GM19452 (cell line): Measurements from ENCODE around the gene ZBTB3.
"Not testable (repeated sequence)": the region's sequence is repeated elsewhere in the genome, so short reads cannot be mapped to it uniquely, and the experiment has no call there.

Experiments used
- ATAC-seq: cut with Tn5 transposase; IDR thresholded peaks from one replicate; pipeline ENCODE4 v1.9.1; 2021; ENCODE audit not compliant: unreplicated experiment

ZBTB3 gene

GRCh38 chr11:62716816-62717215 lies 37.1 kb downstream of the ZBTB3 start:
- ATAC-seq = no peak

GRCh38 chr11:62716206-62716605 lies 37.8 kb downstream of the ZBTB3 start:
- ATAC-seq = no peak

DNA sequence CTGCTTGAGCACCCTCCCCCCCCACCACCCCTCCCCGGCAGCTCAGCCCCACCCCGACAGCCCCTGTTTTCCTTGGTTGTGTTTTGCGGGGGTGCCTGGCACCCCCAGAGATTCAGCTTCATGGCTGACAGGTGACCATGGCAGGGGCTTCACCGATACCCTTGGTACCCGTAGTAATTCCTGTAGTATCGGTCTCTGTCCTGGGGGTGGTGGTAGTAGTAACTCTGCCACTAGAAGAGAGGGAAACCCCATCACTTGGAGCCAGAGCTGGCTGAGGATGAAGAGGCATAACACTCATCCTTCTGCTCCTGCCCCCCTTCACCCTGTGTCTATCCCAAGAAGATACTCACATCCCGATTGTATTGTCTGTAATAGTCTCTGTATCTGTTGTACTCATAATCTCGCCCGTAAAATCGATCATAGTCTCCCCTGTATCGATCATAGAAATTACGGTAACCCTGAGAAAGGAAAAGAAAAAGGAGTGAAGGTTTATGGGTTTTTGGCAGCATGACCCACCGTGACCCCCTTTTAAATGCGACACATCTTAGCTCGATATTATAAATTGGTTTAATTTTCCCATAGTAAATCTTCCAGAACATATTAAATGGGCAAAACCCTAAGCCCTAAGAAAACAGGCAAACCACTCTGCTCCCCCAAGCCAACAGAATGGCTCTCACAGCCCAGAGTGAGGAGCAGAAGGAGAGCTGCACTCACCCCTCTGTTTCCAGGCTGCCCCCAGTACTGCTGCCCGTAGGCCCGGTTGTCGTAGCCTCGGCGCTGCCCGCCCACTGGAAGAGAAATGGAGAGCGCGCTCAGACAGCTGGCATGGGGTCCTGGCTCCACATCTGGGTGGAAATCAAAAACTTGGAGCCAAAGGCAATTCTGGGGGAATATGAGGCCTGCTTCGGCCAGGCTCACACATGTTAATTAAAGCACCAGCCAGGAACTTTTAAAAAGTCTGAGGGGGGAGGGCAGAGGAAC lies 38.5 kb downstream of the ZBTB3 start:
- ATAC-seq = no peak

GRCh38 chr11:62713343-62713742 lies 40.6 kb downstream of the ZBTB3 start:
- ATAC-seq = no peak

- no peak for ATAC-seq
Observed at GRCh38 chr11:62712861-62713260, 41.1 kb downstream of the ZBTB3 start.

DNA sequence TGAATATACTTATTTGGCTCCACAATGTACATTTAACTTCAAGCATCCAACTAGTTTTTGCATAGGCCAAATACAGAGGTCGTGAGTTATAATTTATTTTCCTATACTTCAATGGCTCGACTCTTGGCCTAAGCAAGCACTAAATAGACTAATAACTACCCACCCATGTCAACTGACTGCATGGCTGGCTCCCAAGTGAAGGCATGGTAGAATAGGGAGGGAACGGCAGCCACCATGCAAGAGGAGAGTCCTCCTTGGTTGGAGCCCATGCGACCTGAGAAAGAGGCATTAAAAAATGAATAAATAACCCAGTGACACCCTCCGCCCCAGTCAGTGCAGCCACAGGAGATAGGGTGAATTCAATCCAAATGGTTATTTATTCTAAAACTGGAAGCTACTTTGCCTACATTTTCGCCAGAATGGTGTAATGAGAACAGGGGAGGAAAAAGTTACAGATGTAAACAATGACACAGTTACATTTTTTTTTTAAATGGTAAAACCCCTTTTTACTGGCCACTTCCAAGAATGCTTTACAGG lies 41.6 kb downstream of the ZBTB3 start:
- no peak for ATAC-seq

DNA sequence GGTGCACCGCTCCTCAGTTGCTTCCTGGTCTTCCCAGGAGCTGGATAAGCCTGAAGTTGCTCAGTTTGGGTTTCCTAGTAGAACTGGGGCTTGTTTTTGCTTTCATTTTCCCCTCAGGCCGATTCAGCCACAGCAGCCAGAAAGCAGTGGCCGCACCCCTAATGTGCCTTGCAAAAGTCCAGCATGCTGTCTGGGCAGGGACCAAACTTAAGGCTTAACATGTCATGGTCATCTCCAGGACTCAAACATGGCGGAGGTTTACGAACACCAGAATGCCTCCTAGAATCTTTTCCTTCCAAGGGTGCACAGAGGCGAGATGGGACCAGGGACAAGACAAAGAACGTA lies 44.0 kb downstream of the ZBTB3 start:
- no peak for ATAC-seq

DNA sequence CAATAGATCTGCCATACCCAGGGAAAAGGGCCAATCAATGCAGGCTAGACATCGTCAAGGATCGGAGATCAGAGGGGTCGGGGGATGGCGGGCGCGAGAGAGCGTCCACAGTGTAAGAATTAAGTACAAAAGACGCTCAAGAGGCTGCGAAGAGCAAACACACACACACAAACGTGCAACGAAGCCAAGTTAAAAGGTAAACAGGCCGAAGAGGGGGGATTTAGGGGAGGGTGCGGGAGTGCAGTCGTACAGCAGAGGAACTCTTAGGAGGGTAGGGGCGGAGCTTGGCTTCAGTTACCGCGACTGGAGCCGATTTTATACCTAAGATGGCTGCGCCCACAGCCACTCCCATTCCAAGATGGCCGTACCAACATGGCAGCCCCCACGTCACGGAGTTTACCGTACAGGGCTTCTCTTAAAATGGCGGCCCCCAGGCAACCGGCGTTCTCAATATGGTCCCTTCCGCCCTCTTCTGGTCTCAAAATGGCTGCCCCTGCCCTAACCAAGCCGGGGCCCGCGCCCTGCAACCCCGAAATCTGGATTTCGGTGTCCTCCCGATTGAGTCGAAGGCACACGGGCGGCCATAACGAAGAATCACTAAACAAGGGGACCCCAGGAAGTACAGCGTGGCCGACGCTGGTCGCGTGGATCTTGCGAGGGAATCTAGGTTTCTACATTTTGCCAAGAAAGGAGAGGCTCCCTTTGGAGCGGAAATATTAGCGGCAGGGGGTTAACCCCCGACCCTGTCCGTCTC lies 44.5 kb downstream of the ZBTB3 start:
- peak; percentile 62 for ATAC-seq

GRCh38 chr11:62708793-62709192 lies 45.2 kb downstream of the ZBTB3 start:
- no peak for ATAC-seq

DNA sequence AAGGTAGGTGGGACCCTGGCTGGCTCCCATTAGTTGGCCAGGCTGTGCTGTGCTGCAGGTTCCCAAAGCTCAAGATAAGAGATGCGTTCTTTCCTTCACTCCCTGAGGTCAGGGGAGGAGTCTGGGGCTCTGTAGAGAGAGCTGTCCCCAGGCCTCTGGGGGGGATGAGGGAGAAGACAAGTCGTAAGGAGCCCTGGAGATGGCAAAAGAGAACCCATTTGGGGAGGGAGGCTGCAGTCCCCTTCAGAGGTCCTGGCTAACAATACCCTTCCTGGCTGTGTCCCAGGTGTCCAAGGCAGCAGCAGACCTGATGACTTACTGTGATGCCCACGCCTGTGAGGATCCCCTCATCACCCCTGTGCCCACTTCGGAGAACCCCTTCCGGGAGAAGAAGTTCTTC lies 45.6 kb downstream of the ZBTB3 start:
- no peak for ATAC-seq

GRCh38 chr11:62707277-62707861 lies 46.6 kb downstream of the ZBTB3 start, which contains the start of the genes BSCL2 and GNG3:
Gene BSCL2 (minus strand): TSS chr11:62707424. CDS start chr11:62707195, 229 bp downstream.
Gene GNG3 (plus strand): TSS chr11:62707676. CDS start chr11:62708296, 620 bp downstream.
- ATAC-seq = no peak

DNA sequence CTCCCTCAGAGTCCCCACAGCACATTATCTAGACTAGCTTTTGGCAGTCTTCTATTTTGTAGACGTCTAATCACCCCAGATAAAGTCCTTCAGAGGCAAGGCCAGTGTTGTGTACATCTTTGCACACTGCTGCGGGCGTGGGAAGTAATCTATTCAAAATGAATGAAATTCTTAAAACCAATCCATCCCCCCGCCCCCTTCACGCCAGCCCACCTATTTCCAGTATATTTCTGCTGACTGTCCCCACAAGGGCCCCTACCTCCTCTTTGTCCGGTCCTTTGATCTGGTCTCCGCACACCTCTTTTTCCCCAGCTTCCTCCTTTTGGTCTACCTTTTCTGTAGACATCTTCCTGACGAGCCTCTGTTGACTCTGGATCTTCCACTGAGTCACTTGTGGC lies 47.1 kb downstream of the ZBTB3 start:
- ATAC-seq = no peak

DNA sequence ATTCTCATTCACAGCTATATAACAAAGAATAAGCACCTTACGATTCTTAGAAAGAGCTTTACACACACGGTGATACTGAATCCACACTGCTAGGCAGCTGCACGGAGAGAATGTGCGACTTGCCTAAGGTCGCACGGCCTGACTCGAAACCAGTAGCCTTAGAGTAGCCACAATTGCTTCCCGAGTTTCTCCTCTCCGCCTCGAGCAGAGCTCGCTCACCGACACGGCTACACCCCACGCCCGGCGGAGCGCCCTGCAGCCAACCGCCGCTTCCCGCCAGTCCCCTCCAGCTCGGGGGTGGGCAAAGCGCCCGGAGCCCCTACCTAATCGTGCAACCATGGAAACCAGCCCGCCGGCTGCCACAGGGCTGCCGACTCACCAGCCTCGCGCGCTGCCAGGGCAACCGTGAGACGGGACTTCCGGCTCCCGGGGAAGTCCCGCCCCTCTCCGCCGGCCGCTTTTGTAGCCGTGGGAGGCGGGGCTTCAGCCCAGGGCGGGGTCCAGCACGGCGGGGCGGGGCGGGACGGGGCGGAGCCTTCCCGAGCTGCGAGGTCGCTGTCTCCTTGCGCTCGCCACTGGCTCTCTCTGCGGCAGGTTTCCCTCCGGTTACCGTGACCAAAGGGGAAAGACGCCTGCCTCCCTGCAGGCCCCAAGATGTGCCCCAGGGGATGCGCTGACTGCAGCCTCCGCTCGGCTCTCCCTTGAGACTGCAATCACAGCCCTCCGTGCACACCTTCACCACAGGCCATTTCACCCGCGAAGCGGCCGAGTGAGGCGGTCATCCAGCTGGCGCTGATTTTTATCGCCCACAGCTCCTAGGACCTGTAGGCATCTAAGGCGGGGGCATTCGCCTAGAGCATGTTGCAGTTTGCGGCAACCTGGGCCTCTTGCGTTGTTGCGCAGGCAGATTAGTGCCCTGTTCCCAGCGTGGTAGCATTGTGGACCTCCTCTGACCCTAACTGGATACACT lies 47.8 kb downstream of the ZBTB3 start:
- ATAC-seq = peak; percentile 52

- ATAC-seq = no peak
Observed at GRCh38 chr11:62705413-62705812, 48.5 kb downstream of the ZBTB3 start.

GRCh38 chr11:62703921-62704320 lies 50.0 kb downstream of the ZBTB3 start:
- ATAC-seq = not testable (repeated sequence)

DNA sequence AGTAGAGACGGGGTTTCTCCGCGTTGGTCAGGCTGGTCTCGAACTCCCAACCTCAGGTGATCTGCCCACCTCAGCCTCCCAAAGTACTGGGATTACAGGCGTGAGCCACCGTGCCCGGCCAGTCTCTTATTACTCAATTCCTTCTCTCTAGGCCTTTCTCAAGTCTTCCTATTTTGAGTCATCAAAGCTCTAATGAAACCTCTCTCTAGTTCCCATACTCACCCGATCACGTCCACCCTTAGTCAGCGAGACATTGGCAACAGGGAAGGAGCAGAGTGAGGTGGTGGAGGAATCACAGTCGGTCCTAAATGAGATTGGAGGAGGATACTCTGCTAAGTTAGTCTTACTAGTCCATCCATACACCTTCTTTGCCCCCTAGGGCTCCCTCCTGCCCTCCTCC lies 51.7 kb downstream of the ZBTB3 start:
- no peak for ATAC-seq
